B cell (primary cell): ENCODE results near the gene NHEJ1.

Experiments
- EZH2 ChIP-seq: IDR thresholded peaks from 2 replicates; pipeline ENCODE4 v1.6.1; 2012; ENCODE audit warnings: borderline replicate concordance, low read depth, mild to moderate bottlenecking, moderate library complexity, low read length; ENCODE audit not compliant: insufficient read depth, poor library complexity, severe bottlenecking
- TF ChIP-seq, protein P1 (sequence below): fragments of 200-600 bp; IDR thresholded peaks from one replicate; pipeline ENCODE4 v1.8.0; 2022; ENCODE audit warnings: antibody characterized with exemption, mild to moderate bottlenecking

DNA sequence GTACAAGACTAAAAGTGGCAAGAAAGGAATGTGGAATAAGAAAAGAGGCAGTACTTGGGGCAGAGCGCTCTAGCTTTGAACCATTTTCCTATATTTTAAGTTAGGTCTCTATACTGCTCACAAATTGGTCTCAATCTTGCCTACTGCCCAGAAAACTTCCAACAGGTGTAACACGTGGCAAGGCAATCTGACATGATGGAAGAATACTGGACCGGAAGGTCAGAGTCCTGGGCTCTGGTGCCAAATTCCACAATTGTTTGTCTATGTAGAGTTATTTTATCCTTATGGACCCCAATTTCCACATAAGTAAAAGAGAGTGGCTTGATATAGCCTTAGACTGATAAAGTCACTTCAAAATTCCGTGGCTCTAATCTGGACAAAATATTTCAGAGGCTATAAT, 28.9 kb downstream of the NHEJ1 start:
- TF ChIP-seq, protein P1, sequence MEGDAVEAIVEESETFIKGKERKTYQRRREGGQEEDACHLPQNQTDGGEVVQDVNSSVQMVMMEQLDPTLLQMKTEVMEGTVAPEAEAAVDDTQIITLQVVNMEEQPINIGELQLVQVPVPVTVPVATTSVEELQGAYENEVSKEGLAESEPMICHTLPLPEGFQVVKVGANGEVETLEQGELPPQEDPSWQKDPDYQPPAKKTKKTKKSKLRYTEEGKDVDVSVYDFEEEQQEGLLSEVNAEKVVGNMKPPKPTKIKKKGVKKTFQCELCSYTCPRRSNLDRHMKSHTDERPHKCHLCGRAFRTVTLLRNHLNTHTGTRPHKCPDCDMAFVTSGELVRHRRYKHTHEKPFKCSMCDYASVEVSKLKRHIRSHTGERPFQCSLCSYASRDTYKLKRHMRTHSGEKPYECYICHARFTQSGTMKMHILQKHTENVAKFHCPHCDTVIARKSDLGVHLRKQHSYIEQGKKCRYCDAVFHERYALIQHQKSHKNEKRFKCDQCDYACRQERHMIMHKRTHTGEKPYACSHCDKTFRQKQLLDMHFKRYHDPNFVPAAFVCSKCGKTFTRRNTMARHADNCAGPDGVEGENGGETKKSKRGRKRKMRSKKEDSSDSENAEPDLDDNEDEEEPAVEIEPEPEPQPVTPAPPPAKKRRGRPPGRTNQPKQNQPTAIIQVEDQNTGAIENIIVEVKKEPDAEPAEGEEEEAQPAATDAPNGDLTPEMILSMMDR = no peak
- no peak for TF ChIP-seq EZH2
